HG03354 (cell line): ENCODE data around the gene SOX6.
"Not testable (repeated sequence)": the region's sequence is repeated elsewhere in the genome, so short reads cannot be mapped to it uniquely, and the experiment has no call there.

ENCODE experiments used
- ATAC-seq: cut with Tn5 transposase; IDR thresholded peaks from one replicate; pipeline ENCODE4 v1.9.1; 2021; ENCODE audit warnings: mild to moderate bottlenecking; ENCODE audit not compliant: unreplicated experiment, poor library complexity, severe bottlenecking

SOX6 gene

GRCh38 chr11:16029151-16029550 lies 327.2 kb downstream of the SOX6 start:
- not testable (repeated sequence) for ATAC-seq

GRCh38 chr11:16028419-16028818 lies 327.9 kb downstream of the SOX6 start:
- ATAC-seq = no peak

GRCh38 chr11:16027621-16028020 lies 328.7 kb downstream of the SOX6 start:
- ATAC-seq = no peak

GRCh38 chr11:16026849-16027248 lies 329.5 kb downstream of the SOX6 start:
- no peak for ATAC-seq

GRCh38 chr11:16018931-16019330 lies 337.4 kb downstream of the SOX6 start:
- no peak for ATAC-seq

GRCh38 chr11:16016468-16016829 lies 339.9 kb downstream of the SOX6 start:
- no peak for ATAC-seq

GRCh38 chr11:16015741-16016467 lies 340.4 kb downstream of the SOX6 start:
- ATAC-seq = no peak

- no peak for ATAC-seq
Measured at GRCh38 chr11:16013649-16014275, 342.6 kb downstream of the SOX6 start.

- no peak for ATAC-seq
Measured at GRCh38 chr11:16013242-16013641, 343.1 kb downstream of the SOX6 start.

GRCh38 chr11:16012125-16012751 lies 344.1 kb downstream of the SOX6 start:
- no peak for ATAC-seq

- ATAC-seq = no peak
Measured at GRCh38 chr11:16011396-16011795, 344.9 kb downstream of the SOX6 start.

GRCh38 chr11:16009021-16009420 lies 347.3 kb downstream of the SOX6 start:
- no peak for ATAC-seq

- ATAC-seq = no peak
Measured at GRCh38 chr11:16007514-16007913, 348.8 kb downstream of the SOX6 start.

GRCh38 chr11:16002942-16003341 lies 353.4 kb downstream of the SOX6 start:
- no peak for ATAC-seq

- peak; percentile 74 for ATAC-seq
Measured at GRCh38 chr11:16001899-16002426, 354.4 kb downstream of the SOX6 start.

- ATAC-seq = no peak
Measured at GRCh38 chr11:16001044-16001568, 355.2 kb downstream of the SOX6 start.

GRCh38 chr11:16000065-16000464 lies 356.3 kb downstream of the SOX6 start:
- no peak for ATAC-seq

- ATAC-seq = no peak
Measured at GRCh38 chr11:15993345-15993744, 363.0 kb downstream of the SOX6 start.

- ATAC-seq = no peak
Measured at GRCh38 chr11:15991215-15991614, 365.1 kb downstream of the SOX6 start.

GRCh38 chr11:15989685-15990084 lies 366.7 kb downstream of the SOX6 start:
- ATAC-seq = no peak
